Adipocyte (in vitro differentiated cells): ENCODE measurements around the gene SLC51A.
"Not testable (repeated sequence)": the region's sequence is repeated elsewhere in the genome, so short reads cannot be mapped to it uniquely, and the experiment has no call there.

Experiments
- DNase-seq: peaks from one replicate; pipeline ENCODE4 v3.0.0-alpha.2; 2015; ENCODE audit warnings: low read depth
- H3K27me3 ChIP-seq: replicated peaks from 2 replicates; pipeline ENCODE4 v1.7.0; 2013; ENCODE audit warnings: mild to moderate bottlenecking, low read length, moderate library complexity; ENCODE audit not compliant: control insufficient read depth, insufficient read depth
- H3K36me3 ChIP-seq: 2 replicates; pipeline ENCODE4 v1.7.0; 2013; ENCODE audit warnings: low read length, mild to moderate bottlenecking, moderate library complexity; ENCODE audit not compliant: control insufficient read depth, insufficient read depth, severe bottlenecking
- H3K4me1 ChIP-seq: 2 replicates; pipeline ENCODE4 v1.7.0; 2013; ENCODE audit warnings: mild to moderate bottlenecking, low read length, moderate library complexity; ENCODE audit not compliant: control insufficient read depth, insufficient read depth
- H3K4me3 ChIP-seq: 2 replicates; pipeline ENCODE4 v1.7.0; 2013; ENCODE audit warnings: mild to moderate bottlenecking, low read length, moderate library complexity
- H3K9ac ChIP-seq: 2 replicates; pipeline ENCODE4 v1.7.0; 2013; ENCODE audit warnings: mild to moderate bottlenecking, low read length, moderate library complexity
- H3K9me3 ChIP-seq: 2 replicates; pipeline ENCODE4 v1.7.0; 2013; ENCODE audit warnings: mild to moderate bottlenecking, low read length, moderate library complexity; ENCODE audit not compliant: control insufficient read depth

SLC51A gene

GRCh38 chr3:196216089-196216564 is at the start of gene SLC51A:
Gene SLC51A, plus strand, starts transcription at chr3:196216534. Its CDS starts 179 bp downstream, at chr3:196216713.
- no peaks in the 10 kb centered on the region for H3K9me3 ChIP-seq
- no peak within 1 kb of the TSS for H3K4me3 ChIP-seq
- no peak for DNase-seq
- peaks cover 12% of the 10 kb centered on the region for H3K4me1 ChIP-seq
- H3K9ac ChIP-seq = no peak within 1 kb of the TSS
- no peaks in the 10 kb centered on the region for H3K36me3 ChIP-seq
- peaks cover 8% of the 10 kb centered on the region for H3K27me3 ChIP-seq

GRCh38 chr3:196166741-196167140 is 49.6 kb upstream of the SLC51A start:
- Histone ChIP-seq H3K9me3 (no peaks in the 10 kb centered on the region), H3K4me3 (no peak overlapping the region), H3K36me3 (no peaks in the 10 kb centered on the region), H3K4me1 (peaks cover 12% of the 10 kb centered on the region), H3K9ac (no peak overlapping the region), H3K27me3 (no peaks in the 10 kb centered on the region)
- DNase-seq = no peak

- Histone ChIP-seq H3K9ac (no peak overlapping the region), H3K4me1 (peaks cover 3% of the 10 kb centered on the region), H3K4me3 (no peak overlapping the region), H3K36me3 (no peaks in the 10 kb centered on the region), H3K27me3 (no peaks in the 10 kb centered on the region), H3K9me3 (no peaks in the 10 kb centered on the region)
- DNase-seq = no peak
These were observed 47.4 kb upstream of the SLC51A start for GRCh38 chr3:196168808-196169391.

- Histone ChIP-seq H3K9me3 (no peaks in the 10 kb centered on the region), H3K9ac (no peak overlapping the region), H3K27me3 (no peaks in the 10 kb centered on the region), H3K4me3 (no peak overlapping the region), H3K4me1 (no peaks in the 10 kb centered on the region), H3K36me3 (no peaks in the 10 kb centered on the region)
- no peak for DNase-seq
These were observed 46.5 kb upstream of the SLC51A start for GRCh38 chr3:196169836-196170240.

GRCh38 chr3:196170296-196170695 is 46.0 kb upstream of the SLC51A start:
- not testable (repeated sequence) for DNase-seq, H3K9ac ChIP-seq, H3K36me3 ChIP-seq, H3K4me3 ChIP-seq, H3K4me1 ChIP-seq, H3K9me3 ChIP-seq, H3K27me3 ChIP-seq

GRCh38 chr3:196174652-196175051 is 41.7 kb upstream of the SLC51A start:
- peaks cover 13% of the 10 kb centered on the region for H3K4me1 ChIP-seq

GRCh38 chr3:196175116-196175625 is 41.2 kb upstream of the SLC51A start:
- H3K27me3 ChIP-seq = no peaks in the 10 kb centered on the region
- no peaks in the 10 kb centered on the region for H3K9me3 ChIP-seq
- H3K4me3 ChIP-seq = no peak overlapping the region
- DNase-seq = no peak
- H3K36me3 ChIP-seq = no peaks in the 10 kb centered on the region
- H3K4me1 ChIP-seq = peaks cover 14% of the 10 kb centered on the region
- H3K9ac ChIP-seq = no peak overlapping the region

More at GRCh38 chr3:196174652-196175051, 41.7 kb upstream of the SLC51A start:
- Histone ChIP-seq H3K9ac (no peak overlapping the region), H3K4me3 (no peak overlapping the region), H3K9me3 (no peaks in the 10 kb centered on the region), H3K36me3 (no peaks in the 10 kb centered on the region), H3K27me3 (no peaks in the 10 kb centered on the region)
- DNase-seq = no peak

GRCh38 chr3:196175722-196176121 is 40.6 kb upstream of the SLC51A start:
- Histone ChIP-seq H3K4me3 (no peak overlapping the region), H3K4me1 (peaks cover 14% of the 10 kb centered on the region), H3K9me3 (no peaks in the 10 kb centered on the region), H3K27me3 (no peaks in the 10 kb centered on the region), H3K36me3 (no peaks in the 10 kb centered on the region), H3K9ac (no peak overlapping the region)
- no peak for DNase-seq

- Histone ChIP-seq H3K27me3 (no peaks in the 10 kb centered on the region), H3K9ac (no peak overlapping the region), H3K4me3 (no peak overlapping the region), H3K4me1 (peaks cover 14% of the 10 kb centered on the region), H3K9me3 (no peaks in the 10 kb centered on the region), H3K36me3 (no peaks in the 10 kb centered on the region)
- no peak for DNase-seq
These were observed 38.8 kb upstream of the SLC51A start for GRCh38 chr3:196177567-196177966.

GRCh38 chr3:196177967-196178366 is 38.4 kb upstream of the SLC51A start:
- Histone ChIP-seq H3K36me3 (no peaks in the 10 kb centered on the region), H3K27me3 (no peaks in the 10 kb centered on the region), H3K9me3 (no peaks in the 10 kb centered on the region), H3K4me1 (peaks cover 14% of the 10 kb centered on the region), H3K9ac (no peak overlapping the region), H3K4me3 (no peak overlapping the region)
- no peak for DNase-seq

- Histone ChIP-seq H3K36me3 (no peaks in the 10 kb centered on the region), H3K9me3 (no peaks in the 10 kb centered on the region), H3K4me1 (peaks cover 14% of the 10 kb centered on the region), H3K4me3 (no peak overlapping the region), H3K27me3 (no peaks in the 10 kb centered on the region), H3K9ac (no peak overlapping the region)
- DNase-seq = no peak
These were observed 37.3 kb upstream of the SLC51A start for GRCh38 chr3:196178993-196179379.
